HG03571 (cell line): ENCODE measurements around the gene CXorf49B.
"Not testable (repeated sequence)": the region's sequence is repeated elsewhere in the genome, so short reads cannot be mapped to it uniquely, and the experiment has no call there.

Experiments used
- ATAC-seq: cut with Tn5 transposase; IDR thresholded peaks from one replicate; pipeline ENCODE4 v1.9.1; 2021; ENCODE audit not compliant: unreplicated experiment

Gene CXorf49B

DNA sequence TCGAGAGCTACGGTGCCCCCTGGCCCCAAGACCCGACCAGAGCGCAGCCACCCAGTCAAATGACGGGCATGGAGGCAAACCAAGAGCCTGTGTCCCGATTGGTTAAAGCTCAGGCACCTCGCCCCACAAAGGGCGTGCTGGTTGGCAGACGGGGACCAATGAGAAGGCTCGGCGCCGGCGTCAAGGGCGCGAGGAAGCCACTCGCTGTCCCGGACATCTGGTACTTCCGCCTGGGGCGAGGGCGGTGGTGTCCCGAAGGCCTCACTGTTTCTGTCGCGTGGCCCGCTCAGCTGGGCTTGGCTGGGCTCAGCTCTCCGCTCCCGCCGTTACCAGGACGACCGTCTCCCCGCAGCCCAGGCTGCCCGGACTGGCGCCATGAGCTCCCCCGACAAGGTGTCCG lies at the start of gene CXorf49B:
Gene CXorf49B, plus strand, starts transcription at position 301 of the 400 bp plus-strand sequence. Its CDS starts 75 bp downstream, at position 376.
- not testable (repeated sequence) for ATAC-seq

DNA sequence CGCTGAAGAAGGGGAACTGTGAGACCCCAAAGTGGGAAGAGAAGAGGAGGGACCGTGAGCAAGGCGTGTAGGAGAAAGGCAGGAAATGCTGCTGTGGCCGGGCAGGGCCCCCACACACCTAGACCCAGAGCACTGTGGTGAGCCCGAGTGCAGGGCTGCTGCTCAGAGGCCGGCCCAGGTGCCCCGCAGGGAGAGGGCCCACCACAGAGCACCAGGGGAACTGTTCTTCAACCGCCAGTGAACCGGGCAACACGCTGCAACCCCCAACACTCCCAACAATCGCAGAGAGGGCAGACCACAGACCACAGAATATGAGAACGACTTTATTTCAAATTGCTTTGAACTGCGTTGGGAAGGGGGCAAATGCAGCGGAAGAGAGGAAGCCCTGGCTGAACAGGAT lies 49.1 kb upstream of the CXorf49B start:
- not testable (repeated sequence) for ATAC-seq

GRCh38 chrX:71715551-71715950 lies 47.6 kb upstream of the CXorf49B start:
- not testable (repeated sequence) for ATAC-seq

DNA sequence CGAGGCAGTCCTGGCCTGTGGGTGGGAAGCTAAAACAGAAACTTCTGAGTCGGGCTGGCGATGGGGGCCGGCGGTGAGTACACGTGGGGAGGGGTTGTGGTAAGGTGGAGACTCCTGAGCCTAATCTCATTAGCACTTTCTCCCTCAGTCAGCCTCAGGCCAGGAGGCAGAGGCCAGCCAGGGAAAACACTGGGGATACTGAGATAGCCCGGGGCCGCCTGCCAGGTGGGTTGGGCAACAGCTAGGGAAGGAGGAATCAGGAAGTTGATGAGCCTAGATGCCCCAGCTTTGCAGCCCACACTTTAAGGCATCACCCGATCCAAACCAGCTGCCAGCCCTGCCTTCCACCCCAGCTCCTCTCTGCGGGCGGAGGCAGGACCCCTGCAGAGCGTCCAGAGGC lies 46.8 kb upstream of the CXorf49B start:
- ATAC-seq = not testable (repeated sequence)

DNA sequence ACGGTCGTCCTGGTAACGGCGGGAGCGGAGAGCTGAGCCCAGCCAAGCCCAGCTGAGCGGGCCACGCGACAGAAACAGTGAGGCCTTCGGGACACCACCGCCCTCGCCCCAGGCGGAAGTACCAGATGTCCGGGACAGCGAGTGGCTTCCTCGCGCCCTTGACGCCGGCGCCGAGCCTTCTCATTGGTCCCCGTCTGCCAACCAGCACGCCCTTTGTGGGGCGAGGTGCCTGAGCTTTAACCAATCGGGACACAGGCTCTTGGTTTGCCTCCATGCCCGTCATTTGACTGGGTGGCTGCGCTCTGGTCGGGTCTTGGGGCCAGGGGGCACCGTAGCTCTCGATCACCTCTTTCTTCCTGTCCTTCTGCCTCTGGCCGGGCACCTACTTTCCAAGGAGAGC lies 45.0 kb upstream of the CXorf49B start, which contains the start of gene CXorf49:
Gene CXorf49, minus strand, starts transcription at position 101 of the 400 bp plus-strand sequence. CDS start 134 bp downstream, outside the sequence.
- ATAC-seq = not testable (repeated sequence)

- ATAC-seq = not testable (repeated sequence)
Measured at GRCh38 chrX:71719195-71719594, 44.0 kb upstream of the CXorf49B start.

DNA sequence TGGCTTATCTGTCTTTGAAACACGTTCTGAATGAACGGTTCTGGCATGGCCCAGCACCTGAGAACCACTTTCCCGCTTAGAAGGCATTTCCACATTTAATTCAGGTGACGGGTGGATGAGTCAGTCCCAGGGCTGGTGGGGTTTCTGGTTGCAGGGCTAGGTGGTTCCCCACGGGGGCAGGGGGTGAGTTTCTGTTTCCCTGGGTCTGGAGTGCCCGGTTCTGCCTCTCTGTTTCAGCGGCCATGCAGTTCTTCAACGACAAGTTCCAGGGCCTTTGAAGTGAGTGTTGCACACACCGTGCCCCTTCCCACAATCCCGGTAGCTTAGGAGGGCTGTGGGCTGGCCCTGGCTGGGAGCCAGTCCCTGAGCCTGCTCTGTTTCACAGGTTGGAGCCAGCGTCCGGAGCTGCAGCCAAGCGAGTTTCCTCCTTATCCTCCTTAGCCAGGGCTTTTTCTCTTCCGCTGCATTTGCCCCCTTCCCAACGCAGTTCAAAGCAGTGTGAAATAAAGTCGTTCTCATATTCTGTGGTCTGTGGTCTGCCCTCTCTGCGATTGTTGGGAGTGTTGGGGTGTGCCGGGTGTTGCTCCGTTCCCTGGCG lies 42.8 kb upstream of the CXorf49B start:
- not testable (repeated sequence) for ATAC-seq

- ATAC-seq = not testable (repeated sequence)
Measured at GRCh38 chrX:71760688-71761281, 2.4 kb upstream of the CXorf49B start.

GRCh38 chrX:71764832-71765231 lies 1.7 kb downstream of the CXorf49B start:
- not testable (repeated sequence) for ATAC-seq

GRCh38 chrX:71765613-71766012 lies 2.5 kb downstream of the CXorf49B start:
- ATAC-seq = not testable (repeated sequence)

DNA sequence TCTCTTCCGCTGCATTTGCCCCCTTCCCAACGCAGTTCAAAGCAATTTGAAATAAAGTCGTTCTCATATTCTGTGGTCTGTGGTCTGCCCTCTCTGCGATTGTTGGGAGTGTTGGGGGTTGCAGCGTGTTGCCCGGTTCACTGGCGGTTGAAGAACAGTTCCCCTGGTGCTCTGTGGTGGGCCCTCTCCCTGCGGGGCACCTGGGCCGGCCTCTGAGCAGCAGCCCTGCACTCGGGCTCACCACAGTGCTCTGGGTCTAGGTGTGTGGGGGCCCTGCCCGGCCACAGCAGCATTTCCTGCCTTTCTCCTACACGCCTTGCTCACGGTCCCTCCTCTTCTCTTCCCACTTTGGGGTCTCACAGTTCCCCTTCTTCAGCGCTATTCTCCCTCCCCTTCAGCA lies 4.0 kb downstream of the CXorf49B start:
- not testable (repeated sequence) for ATAC-seq

DNA sequence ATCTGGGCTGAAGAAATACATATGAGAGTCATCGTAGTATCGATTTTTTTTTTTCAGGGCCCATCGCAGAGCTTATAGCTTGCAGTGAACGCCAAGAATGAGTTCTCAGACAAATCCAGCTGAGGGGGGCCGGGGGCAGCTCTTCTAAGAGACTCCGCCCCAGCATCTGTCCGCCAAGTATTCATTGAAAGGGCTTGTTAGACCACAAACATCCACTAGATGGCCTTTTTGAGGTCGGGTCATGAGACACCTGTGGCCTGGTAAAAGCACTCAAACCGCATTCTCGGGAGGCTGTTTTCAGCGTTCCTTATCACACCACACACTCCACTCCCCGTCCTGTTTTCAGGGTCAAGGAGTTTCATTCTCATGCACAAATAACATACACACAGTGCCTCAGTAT lies 15.2 kb downstream of the CXorf49B start:
- not testable (repeated sequence) for ATAC-seq

- not testable (repeated sequence) for ATAC-seq
Measured at GRCh38 chrX:71782225-71782949, 19.2 kb downstream of the CXorf49B start.

DNA sequence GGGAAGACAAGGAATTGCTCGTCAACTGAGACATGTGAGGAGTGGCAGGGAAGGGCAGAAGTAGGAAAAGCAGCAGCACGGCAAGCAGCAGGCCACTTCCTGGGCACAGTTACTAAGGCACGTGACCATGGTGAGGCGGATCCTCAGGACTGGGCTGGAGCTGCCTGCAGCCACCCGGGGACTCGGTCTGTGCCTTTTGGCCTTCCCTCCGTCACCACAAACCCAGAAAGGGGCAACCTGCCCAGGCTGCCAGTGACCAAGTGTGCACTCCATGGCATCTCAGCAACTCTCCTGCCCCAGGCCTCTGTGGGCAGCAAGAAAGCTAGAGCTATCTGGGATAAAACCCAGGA lies 19.8 kb downstream of the CXorf49B start:
- not testable (repeated sequence) for ATAC-seq

- ATAC-seq = not testable (repeated sequence)
Measured at GRCh38 chrX:71783569-71784347, 20.6 kb downstream of the CXorf49B start.

DNA sequence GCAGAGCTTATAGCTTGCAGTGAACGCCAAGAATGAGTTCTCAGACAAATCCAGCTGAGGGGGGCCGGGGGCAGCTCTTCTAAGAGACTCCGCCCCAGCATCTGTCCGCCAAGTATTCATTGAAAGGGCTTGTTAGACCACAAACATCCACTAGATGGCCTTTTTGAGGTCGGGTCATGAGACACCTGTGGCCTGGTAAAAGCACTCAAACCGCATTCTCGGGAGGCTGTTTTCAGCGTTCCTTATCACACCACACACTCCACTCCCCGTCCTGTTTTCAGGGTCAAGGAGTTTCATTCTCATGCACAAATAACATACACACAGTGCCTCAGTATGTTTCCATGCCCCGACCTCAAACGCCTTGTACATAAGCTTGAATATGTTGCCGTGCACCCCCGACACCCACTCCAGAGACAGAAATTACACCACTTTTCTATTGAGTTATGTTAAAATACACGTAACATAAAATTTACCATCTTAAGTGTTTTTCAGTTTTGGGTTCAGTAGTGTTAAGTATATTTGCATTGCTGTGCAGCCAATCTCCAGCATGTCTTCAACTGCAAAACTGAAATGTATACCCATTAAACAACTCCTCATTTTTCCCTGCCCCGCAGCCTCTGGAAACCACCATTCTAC lies 21.3 kb downstream of the CXorf49B start:
- not testable (repeated sequence) for ATAC-seq

DNA sequence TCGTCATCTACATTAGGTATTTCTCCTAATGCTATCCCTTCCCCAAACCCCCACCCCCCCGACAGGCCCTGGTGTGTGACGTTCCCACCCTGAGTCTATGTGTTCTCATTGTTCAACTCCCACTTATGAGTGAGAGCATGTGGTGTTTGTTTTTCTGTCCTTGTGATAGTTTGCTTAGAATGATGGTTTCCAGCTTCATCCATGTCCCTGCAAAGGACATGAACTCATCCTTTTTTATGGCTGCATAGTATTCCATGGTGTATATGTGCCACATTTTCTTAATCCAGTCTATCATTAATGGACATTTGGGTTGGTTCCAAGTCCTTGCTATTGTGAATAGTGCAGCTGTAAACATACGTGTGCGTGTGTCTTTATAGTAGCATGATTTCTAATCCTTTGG lies 43.3 kb downstream of the CXorf49B start:
- not testable (repeated sequence) for ATAC-seq

DNA sequence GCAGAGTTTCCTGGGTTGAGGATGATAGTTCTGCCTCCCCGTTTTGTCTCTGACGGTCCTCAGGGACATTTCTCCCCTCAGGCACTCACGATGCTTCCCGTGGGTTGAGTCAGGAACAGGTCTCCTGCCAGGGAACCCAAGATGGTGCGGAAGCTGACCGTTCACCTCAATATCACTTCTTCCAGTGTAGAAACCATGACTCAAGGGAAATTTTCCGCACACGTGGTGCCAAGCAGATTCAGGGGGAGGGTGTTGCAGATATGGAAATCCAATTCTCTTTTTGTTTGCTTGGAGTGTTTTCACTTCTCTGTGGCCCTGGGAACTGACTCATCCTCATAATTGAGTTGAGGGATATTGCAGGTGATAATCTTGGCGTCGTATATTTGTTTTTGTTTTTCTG lies 46.7 kb downstream of the CXorf49B start:
- no peak for ATAC-seq

DNA sequence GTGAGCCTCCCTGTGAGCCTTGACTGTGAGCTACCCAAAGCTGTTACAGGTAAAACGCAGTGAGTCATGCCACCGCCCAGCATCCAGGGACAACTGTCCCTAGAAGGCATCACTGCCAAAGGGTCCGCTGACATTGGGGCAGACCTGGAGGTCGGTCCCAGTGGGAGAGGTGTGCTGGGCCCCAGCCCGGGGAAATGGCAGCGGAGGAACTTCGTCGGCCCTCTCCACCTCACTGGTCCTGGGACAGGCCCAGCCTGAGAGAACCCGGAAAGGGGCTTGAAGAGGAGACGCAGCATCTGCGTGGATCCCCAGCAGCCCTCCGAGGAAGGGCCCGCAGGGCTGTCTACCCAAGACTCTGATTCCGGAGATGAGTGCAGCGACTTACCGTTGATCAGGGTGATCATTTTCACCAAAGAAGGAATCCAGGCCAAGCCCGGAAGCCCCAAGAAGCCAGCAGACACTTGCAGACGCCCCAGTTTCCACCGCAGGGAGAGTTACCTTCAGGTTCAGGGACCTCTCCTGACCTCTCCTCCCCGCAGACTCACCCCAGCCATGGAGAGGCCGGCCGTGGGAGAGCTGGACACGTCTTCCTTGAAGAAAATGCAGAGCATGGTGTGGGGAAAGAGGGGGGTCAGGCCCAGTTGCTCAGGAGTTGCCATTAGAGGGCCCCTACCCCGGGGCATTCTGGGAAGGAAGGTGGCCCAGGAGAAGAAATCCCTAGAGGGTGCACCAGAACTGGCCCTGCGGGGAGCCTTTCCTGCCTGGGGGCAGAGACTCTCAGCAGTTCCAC lies 51.2 kb downstream of the CXorf49B start:
- ATAC-seq = no peak
